ENCODE data around the gene EFCAB6. TPM values are rescaled to one million over a fixed set of nuclear protein-coding genes. Genes with fewer than 3 reads are reported as not detected.

The EFCAB6 gene
- total and polyA plus RNA-seq, 9 of the 15 experiments (the other 6 are each of a cell fraction or from before 2014, with no cell fraction given), result 0.06 TPM; not detected in 8

DNA sequence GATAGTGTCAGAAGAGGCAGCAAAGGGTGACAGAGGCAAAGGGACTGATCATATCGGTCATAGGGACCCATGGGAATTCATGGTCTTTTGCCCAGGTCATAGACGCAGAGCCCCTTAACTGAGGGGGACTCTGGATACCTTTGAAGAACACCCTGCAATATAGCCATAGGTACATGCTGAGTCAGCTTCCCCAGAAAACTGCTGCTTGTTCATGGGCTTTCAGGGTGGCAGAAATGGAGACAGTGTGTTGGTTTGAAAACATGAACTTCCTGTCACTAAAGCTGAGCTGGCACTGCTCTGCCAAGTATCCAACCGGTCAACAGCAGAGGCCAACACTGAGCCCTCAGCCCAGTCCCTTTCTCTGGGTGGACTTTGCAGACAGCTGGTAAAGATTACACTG, 114.2 kb downstream of the EFCAB6 start (continued):
- TF ChIP-seq, protein P1, sequence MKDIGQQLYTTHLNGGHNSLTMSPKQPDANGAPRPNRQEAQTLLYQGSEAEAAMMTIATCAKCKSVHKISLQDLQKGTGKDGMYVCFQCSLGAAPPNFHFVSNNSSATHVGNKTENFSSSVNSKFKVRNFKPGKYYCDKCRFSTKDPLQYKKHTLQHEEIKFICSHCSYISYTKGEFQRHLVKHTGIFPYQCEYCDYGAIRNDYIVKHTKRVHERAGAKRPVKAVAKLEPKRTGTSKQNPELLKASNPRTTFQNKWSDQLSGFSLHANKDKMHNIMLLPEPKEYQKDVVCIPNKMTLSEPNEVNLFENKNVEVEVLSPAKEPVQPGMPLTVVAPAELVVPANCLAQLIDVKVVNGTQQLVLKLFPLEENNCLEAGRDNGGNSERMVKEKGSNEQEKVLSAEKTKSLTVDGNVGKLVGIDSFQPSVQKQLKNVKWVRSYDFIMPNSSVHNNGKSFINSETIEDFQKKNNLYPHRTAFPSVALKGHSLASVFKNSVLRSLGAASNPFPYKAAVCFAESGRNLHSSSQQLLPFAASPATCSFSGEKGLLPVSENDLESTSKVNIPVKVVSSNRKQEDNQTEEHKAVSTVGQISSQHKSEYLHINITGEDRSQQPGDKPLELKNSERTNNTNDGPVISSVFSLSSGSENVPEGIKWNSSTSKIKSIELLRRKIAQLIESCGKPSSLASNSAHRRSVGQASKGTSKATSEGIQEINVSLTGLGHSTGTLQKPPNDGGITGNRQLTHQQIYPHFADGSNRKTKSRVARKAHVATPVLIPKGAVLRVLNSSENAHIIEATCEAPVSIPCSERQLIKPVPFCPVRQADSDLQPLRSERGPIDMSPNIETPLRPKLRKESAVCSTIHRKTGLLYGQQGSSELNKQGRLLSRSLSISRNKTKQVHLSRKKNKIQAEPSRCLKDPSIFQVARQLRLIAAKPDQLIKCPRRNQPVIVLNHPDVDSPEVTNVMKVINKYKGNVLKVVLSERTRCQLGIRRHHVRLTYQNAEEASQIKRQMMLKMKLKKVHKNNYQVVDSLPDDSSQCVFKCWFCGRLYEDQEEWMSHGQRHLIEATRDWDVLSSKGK (CRISPR knock-in tag; IDR thresholded peaks at IDR 0.05), result no peak

GRCh38 chr22:43693249-43693648, 118.9 kb downstream of the EFCAB6 start:
- BruUV-seq (replicated peaks), result no TSS peak
- ATAC-seq, result no peak
- FAIRE-seq, result no peak
- Histone ChIP-seq H3K9me1 (ENCODE audit: control insufficient read depth, insufficient read depth, low read length) (no peaks in the 10 kb centered on the region), H3K9me3 (replicated peaks; ENCODE audit: control insufficient read depth, insufficient read depth, low read depth, low read length) (no peaks in the 10 kb centered on the region), H3K36me3 (ENCODE audit: control insufficient read depth, insufficient read depth, low read length) (no peaks in the 10 kb centered on the region), H3K4me3 (no peak overlapping the region), H3K4me1 (replicated peaks in 1 of 2; ENCODE audit: control insufficient read depth in 2 of 2, insufficient read depth in 2 of 2, low read length in 2 of 2) (no peaks in the 10 kb centered on the region), H3K79me2 (ENCODE audit: control insufficient read depth, insufficient read depth, low read length) (no peaks in the 10 kb centered on the region), H4K20me1 (replicated peaks; ENCODE audit: control insufficient read depth, insufficient read depth, low read length) (no peaks in the 10 kb centered on the region), H3K27me3 (ENCODE audit: control insufficient read depth in 2 of 2, insufficient read depth in 2 of 2, low read length in 2 of 2) (no peaks in the 10 kb centered on the region), H3K4me2 (ENCODE audit: insufficient read depth, low read length) (no peak overlapping the region), H3K9ac (ENCODE audit: insufficient read depth in 1 of 2, low read depth in 2 of 2, low read length in 2 of 2) (no peak overlapping the region), H3K27ac (ENCODE audit: extremely low read depth, low read depth, low read length) (no peak overlapping the region), H2AFZ (ENCODE audit: low read depth, low read length) (no peak overlapping the region)
- ChIA-PET CTCF (ENCODE audit: low intra/inter-chr PET ratio) (no interaction called here), POLR2A (no interaction called here)
- DNase-seq (ENCODE audit: extremely low read depth in 1 of 4, low spot score in 3 of 4), result no peak
- 0% methylated on average over 2 of the region's 2 CpGs for WGBS (ENCODE audit: insufficient coverage, low coverage, missing lambda C conversion rate)
- in situ Hi-C loops (cut with MboI) (no loop called here), intact Hi-C loops (cut with micrococcal nuclease) (no loop called here)
- TF ChIP-seq MAFK (IDR thresholded peaks at IDR 0.05; ENCODE audit: low read length) (peak; percentile 86), ZNF316 (IDR thresholded peaks at IDR 0.05) (peak; percentile 86), MAFF (IDR thresholded peaks at IDR 0.05; ENCODE audit: low read length) (peak; percentile 87), MAFG (tag; conservative IDR thresholded peaks at IDR 0.05) (peak; percentile 78), ZNF551 (CRISPR knock-in tag; IDR thresholded peaks at IDR 0.05) (no peak), C11orf30 (IDR thresholded peaks at IDR 0.05; ENCODE audit: low read depth) (peak; percentile 70; the same call in 1 of the 2 replicates), NR2C2 (CRISPR knock-in tag; IDR thresholded peaks at IDR 0.05) (no peak), NR2C2 (tag; IDR thresholded peaks at IDR 0.05) (no peak)
- TF ChIP-seq, protein P2, sequence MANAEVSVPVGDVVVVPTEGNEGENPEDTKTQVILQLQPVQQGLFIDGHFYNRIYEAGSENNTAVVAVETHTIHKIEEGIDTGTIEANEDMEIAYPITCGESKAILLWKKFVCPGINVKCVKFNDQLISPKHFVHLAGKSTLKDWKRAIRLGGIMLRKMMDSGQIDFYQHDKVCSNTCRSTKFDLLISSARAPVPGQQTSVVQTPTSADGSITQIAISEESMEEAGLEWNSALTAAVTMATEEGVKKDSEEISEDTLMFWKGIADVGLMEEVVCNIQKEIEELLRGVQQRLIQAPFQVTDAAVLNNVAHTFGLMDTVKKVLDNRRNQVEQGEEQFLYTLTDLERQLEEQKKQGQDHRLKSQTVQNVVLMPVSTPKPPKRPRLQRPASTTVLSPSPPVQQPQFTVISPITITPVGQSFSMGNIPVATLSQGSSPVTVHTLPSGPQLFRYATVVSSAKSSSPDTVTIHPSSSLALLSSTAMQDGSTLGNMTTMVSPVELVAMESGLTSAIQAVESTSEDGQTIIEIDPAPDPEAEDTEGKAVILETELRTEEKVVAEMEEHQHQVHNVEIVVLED (CRISPR knock-in tag; IDR thresholded peaks at IDR 0.05), result no peak
- TF ChIP-seq, protein P3, sequence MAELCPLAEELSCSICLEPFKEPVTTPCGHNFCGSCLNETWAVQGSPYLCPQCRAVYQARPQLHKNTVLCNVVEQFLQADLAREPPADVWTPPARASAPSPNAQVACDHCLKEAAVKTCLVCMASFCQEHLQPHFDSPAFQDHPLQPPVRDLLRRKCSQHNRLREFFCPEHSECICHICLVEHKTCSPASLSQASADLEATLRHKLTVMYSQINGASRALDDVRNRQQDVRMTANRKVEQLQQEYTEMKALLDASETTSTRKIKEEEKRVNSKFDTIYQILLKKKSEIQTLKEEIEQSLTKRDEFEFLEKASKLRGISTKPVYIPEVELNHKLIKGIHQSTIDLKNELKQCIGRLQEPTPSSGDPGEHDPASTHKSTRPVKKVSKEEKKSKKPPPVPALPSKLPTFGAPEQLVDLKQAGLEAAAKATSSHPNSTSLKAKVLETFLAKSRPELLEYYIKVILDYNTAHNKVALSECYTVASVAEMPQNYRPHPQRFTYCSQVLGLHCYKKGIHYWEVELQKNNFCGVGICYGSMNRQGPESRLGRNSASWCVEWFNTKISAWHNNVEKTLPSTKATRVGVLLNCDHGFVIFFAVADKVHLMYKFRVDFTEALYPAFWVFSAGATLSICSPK (IDR thresholded peaks at IDR 0.05; ENCODE audit: borderline replicate concordance), result no peak

Measured in K562 (cell line).